Omental fat pad (tissue), 4 donors: ENCODE data around the gene ASIC4. TPM values are rescaled to one million over a fixed set of nuclear protein-coding genes. Genes with fewer than 3 reads are reported as not detected.

Experiments
- ATAC-seq: fragments of 150-250 bp; one replicate; pipeline ENCODE4 v1.9.1; 2016; ENCODE audit warnings: mild to moderate bottlenecking, moderate library complexity; ENCODE audit not compliant: low FRiP score
- DNase-seq: peaks from one replicate; pipeline ENCODE4 v3.0.0-alpha.2; 2019; ENCODE audit warnings: low spot score
- CTCF ChIP-seq, 3 donors: fragments of 450-650 bp; IDR thresholded peaks; one replicate each; pipeline ENCODE4 v1.5.1; 2016 to 2017; ENCODE audit warnings: antibody characterized with exemption in 3 of 3, mild to moderate bottlenecking in 3 of 3, moderate library complexity in 2 of 3
- total RNA-seq, 4 donors: library from RNA; depleted of rRNA; stranded (reverse); fragments of >200 nt; gene quantifications; one replicate each; pipeline ENCODE4 v1.1.0, GENCODE V29; 2016

Gene ASIC4
- total RNA-seq, 4 donors from 2014 or later: 0.12 to 0.19 TPM; not detected in 2

GRCh38 chr2:219555956-219556355 is 41.7 kb downstream of the ASIC4 start:
- no peak for ATAC-seq
- no peak for DNase-seq
- TF ChIP-seq CTCF (IDR thresholded peaks at IDR 0.05): no peak

- TF ChIP-seq CTCF (IDR thresholded peaks at IDR 0.05): no peak
- ATAC-seq: no peak
- no peak for DNase-seq
Measured at GRCh38 chr2:219556413-219556812, 42.1 kb downstream of the ASIC4 start.

GRCh38 chr2:219557320-219557719 is 43.0 kb downstream of the ASIC4 start:
- TF ChIP-seq CTCF (IDR thresholded peaks at IDR 0.05): no peak
- ATAC-seq (no peak), DNase-seq (no peak)

GRCh38 chr2:219557791-219558785 is 43.8 kb downstream of the ASIC4 start:
- DNase-seq (no peak), ATAC-seq (no peak)
- TF ChIP-seq CTCF (IDR thresholded peaks at IDR 0.05): no peak

GRCh38 chr2:219559156-219559915 is 45.1 kb downstream of the ASIC4 start:
- TF ChIP-seq CTCF (IDR thresholded peaks at IDR 0.05): no peak
- ATAC-seq (no peak), DNase-seq (no peak)

- TF ChIP-seq CTCF (IDR thresholded peaks at IDR 0.05): no peak
- DNase-seq (no peak), ATAC-seq (no peak)
Measured at GRCh38 chr2:219560037-219560892, 46.0 kb downstream of the ASIC4 start.
